Lower lobe of right lung (tissue), 2 donors: ENCODE measurements around the gene SRP14. TPM values are rescaled to one million over a fixed set of nuclear protein-coding genes. Genes with fewer than 3 reads are reported as not detected.

Source experiments
- ATAC-seq, 2 donors: fragments of 200-7000 bp; cut with Tn5 transposase; one replicate each; pipeline ENCODE4 v1.9.1; 2020 to 2022; ENCODE audit warnings: mild to moderate bottlenecking in 2 of 2, moderate library complexity in 2 of 2
- DNase-seq: peaks from one replicate; pipeline ENCODE4 v3.0.0-alpha.2; 2020
- H3K27ac ChIP-seq: fragments of 200-600 bp; one replicate; pipeline ENCODE4 v1.8.0; 2022
- H3K27me3 ChIP-seq: fragments of 200-600 bp; one replicate; pipeline ENCODE4 v1.8.0; 2022; ENCODE audit warnings: low read depth
- H3K36me3 ChIP-seq: fragments of 200-600 bp; one replicate; pipeline ENCODE4 v1.8.0; 2022; ENCODE audit warnings: mild to moderate bottlenecking
- H3K4me1 ChIP-seq: fragments of 200-600 bp; one replicate; pipeline ENCODE4 v1.8.0; 2022
- H3K4me3 ChIP-seq: fragments of 200-600 bp; one replicate; pipeline ENCODE4 v1.8.0; 2022; ENCODE audit warnings: mild to moderate bottlenecking
- H3K9me3 ChIP-seq: fragments of 200-600 bp; one replicate; pipeline ENCODE4 v1.8.0; 2022
- intact Hi-C: fragments of 100-400 bp; cut with DNase I; formaldehyde crosslinking; loops from one replicate; pipeline ENCODE4 v1.11.0; 2022
- total RNA-seq: library from RNA; stranded (reverse); fragmentation: NEBNext Ultra II Directional; extraction: Animal tissue kit (Norgen Biotek cat#: 25700); gene quantifications from one replicate; pipeline ENCODE4 v1.2.1, GENCODE V29; 2021
- TF ChIP-seq, protein P1 (sequence below): fragments of 200-600 bp; IDR thresholded peaks from one replicate; pipeline ENCODE4 v1.8.0; 2022; ENCODE audit warnings: antibody characterized with exemption, mild to moderate bottlenecking
- donor health status: DM: no; HTN: yes; CAD: no; lungs with severe emphysema.

Gene SRP14
- total RNA-seq, 1 donor from 2014 or later: 138 TPM

DNA sequence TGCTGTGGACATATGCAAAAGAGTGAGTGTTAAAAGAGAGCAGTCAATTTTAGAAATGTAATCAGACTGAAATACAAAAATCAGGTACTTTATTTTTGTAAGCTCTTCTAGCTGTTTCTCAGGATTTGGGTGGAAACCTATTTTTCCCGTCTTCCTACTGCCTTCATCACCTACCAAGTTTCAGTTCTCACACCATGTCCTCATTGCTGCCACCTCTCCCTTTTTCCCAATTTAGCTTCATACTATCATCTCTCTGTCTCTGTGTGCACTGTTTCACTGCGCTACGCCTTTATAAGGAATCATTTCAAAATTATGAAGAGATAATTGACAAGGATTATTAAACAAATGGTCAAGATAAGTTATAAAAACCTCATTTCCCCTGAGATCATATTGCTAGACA lies 7.7 kb downstream of the SRP14 start:
- no peak for DNase-seq
- no peak overlapping the region for H3K4me3 ChIP-seq
- peaks cover under 1% of the 10 kb centered on the region for H3K4me1 ChIP-seq
- peaks cover 98% of the 10 kb centered on the region for H3K36me3 ChIP-seq
- H3K9me3 ChIP-seq: no peaks in the 10 kb centered on the region
- TF ChIP-seq, protein P1, sequence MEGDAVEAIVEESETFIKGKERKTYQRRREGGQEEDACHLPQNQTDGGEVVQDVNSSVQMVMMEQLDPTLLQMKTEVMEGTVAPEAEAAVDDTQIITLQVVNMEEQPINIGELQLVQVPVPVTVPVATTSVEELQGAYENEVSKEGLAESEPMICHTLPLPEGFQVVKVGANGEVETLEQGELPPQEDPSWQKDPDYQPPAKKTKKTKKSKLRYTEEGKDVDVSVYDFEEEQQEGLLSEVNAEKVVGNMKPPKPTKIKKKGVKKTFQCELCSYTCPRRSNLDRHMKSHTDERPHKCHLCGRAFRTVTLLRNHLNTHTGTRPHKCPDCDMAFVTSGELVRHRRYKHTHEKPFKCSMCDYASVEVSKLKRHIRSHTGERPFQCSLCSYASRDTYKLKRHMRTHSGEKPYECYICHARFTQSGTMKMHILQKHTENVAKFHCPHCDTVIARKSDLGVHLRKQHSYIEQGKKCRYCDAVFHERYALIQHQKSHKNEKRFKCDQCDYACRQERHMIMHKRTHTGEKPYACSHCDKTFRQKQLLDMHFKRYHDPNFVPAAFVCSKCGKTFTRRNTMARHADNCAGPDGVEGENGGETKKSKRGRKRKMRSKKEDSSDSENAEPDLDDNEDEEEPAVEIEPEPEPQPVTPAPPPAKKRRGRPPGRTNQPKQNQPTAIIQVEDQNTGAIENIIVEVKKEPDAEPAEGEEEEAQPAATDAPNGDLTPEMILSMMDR: no peak
- ATAC-seq: no peak
- peak overlapping the region; percentile 37 for H3K27ac ChIP-seq
- intact Hi-C loops: no loop called here
- H3K27me3 ChIP-seq: no peaks in the 10 kb centered on the region

DNA sequence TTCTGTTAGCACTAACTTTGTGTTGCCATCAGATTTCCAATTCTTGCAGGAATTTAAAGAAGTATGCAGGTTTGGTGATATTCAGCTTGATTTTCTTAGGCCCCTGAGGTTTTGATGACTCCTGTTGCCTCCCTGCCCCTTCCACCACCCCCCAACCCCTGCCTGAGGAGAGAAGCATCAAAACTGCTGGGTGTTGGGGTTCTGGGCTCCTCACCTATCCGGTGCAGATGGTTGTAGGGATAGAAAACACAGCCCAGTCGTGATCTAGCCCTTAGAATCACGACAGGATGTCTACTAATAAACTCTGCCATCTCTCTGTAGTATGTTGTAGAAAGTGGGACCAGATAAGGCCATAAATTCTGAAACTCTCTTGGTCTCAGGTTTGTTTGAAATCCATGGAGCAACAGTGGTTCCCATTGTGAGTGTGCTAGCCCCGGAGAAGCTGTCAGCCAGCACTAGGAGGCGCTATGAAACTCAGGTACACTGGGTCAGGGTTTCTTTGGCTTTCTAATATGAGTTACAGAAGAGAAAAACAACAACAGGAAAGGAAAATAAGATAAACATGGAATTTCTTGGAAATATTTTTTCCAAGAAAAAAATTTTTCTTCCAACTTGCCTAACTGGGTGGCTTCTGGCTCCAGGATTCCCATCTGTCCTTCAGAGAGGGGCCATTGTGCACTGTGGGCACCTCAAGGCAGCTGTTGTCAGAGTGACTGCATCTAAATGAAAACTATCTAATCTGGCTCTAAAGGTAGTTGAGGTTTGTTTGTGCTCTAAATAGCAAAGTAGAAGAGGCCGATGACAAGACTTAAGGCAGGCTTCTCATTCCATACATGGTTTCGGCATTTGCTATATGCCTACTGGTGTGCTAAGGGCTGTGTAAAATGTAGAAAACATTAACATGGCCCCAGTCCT lies 8.7 kb downstream of the SRP14 start:
- Histone ChIP-seq H3K4me1 (no peaks in the 10 kb centered on the region), H3K4me3 (no peak overlapping the region), H3K36me3 (peaks cover 98% of the 10 kb centered on the region), H3K27ac (no peak overlapping the region), H3K9me3 (no peaks in the 10 kb centered on the region), H3K27me3 (no peaks in the 10 kb centered on the region)
- TF ChIP-seq, protein P1: peak; percentile 41
- DNase-seq: no peak
- intact Hi-C loops: no loop called here
- peak in 1 of 2 donors; percentile 48 for ATAC-seq

DNA sequence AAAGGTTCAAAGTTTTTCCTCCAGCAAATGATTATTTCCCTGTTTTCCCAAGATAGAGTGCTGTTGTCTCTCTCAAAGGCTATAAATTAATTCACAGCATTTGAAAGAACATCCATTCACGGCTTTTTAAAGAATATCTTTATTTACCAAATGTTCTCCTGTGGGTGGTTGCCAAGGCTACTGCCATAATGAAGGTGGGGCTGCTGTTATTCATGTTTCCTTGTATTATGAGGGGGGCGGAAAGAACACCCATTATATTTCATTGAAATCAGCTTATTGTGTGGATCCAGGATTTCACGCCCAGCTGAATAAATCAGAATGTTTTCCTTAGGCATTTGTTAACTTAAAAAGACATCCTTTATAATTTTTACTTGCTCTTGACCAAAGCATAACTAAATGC lies 10.1 kb downstream of the SRP14 start:
- intact Hi-C loops: no loop called here
- DNase-seq (no peak), ATAC-seq (no peak)
- peak overlapping the region; percentile 16 for H3K27ac ChIP-seq
- H3K4me3 ChIP-seq: no peak overlapping the region
- H3K4me1 ChIP-seq: no peaks in the 10 kb centered on the region
- H3K27me3 ChIP-seq: no peaks in the 10 kb centered on the region
- no peaks in the 10 kb centered on the region for H3K9me3 ChIP-seq
- H3K36me3 ChIP-seq: peaks cover 98% of the 10 kb centered on the region
- TF ChIP-seq, protein P1: no peak

DNA sequence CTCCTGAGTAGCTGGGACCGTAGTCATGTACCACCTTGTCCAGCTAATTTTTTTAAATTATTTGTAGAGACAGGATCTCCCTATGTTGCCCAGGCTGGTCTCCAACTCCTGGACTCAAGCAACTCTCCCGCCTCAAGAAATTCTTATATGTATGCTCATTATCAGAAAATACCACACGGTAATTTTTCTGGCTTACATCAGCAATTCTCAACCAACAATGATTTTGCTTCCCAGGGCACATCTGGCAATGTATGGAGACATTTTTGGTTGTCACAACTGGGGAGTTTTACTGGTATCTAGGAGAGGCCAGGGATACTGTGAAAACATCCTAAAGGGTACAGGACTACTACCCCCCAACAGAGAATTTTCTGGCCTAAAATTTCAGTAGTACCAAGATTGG lies 10.8 kb downstream of the SRP14 start:
- no peak for ATAC-seq
- TF ChIP-seq, protein P1: no peak
- H3K4me3 ChIP-seq: no peak overlapping the region
- no peaks in the 10 kb centered on the region for H3K9me3 ChIP-seq
- H3K27me3 ChIP-seq: no peaks in the 10 kb centered on the region
- H3K27ac ChIP-seq: peak overlapping the region; percentile 16
- H3K4me1 ChIP-seq: no peaks in the 10 kb centered on the region
- DNase-seq: no peak
- intact Hi-C loops: no loop called here
- H3K36me3 ChIP-seq: peaks cover 98% of the 10 kb centered on the region

DNA sequence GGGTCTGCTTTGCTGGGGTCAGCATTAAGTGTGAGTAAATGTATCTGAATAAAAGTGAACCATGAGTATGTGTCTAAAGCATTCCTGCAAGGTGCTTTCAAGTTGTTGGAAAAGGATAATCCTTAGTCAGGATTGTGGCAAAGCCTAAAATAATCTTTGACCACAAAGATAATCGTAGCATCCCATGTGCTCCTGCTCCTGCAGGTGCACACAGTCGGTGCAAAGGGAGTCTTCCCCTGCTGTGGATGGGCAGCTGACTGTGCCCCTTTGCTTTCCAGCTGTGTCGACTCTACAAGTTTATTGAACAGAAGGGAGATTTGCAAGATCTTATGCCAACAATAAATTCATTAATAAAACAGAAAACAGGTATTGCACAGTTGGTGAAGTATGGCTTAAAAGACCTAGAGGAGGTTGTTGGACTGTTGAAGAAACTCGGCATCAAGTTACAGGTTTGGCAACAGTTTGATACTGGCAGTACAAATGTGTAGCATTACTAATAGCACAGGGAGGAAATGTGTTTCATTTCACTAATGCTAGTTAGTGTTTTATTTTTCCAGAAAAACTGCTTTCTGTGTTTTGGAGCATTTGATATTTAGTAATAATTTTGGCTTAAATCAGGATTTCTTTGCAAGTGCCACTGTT lies 22.6 kb downstream of the SRP14 start:
- ATAC-seq: no peak
- Histone ChIP-seq H3K4me1 (no peaks in the 10 kb centered on the region), H3K9me3 (peaks cover 9% of the 10 kb centered on the region), H3K4me3 (no peak overlapping the region), H3K27me3 (no peaks in the 10 kb centered on the region), H3K36me3 (peaks cover 94% of the 10 kb centered on the region), H3K27ac (no peak overlapping the region)
- intact Hi-C loops: no loop called here
- no peak for DNase-seq
- TF ChIP-seq, protein P1: no peak
